ENCODE results near the gene LIMS1.
"Not testable (repeated sequence)": the region's sequence is repeated elsewhere in the genome, so short reads cannot be mapped to it uniquely, and the experiment has no call there.

DNA sequence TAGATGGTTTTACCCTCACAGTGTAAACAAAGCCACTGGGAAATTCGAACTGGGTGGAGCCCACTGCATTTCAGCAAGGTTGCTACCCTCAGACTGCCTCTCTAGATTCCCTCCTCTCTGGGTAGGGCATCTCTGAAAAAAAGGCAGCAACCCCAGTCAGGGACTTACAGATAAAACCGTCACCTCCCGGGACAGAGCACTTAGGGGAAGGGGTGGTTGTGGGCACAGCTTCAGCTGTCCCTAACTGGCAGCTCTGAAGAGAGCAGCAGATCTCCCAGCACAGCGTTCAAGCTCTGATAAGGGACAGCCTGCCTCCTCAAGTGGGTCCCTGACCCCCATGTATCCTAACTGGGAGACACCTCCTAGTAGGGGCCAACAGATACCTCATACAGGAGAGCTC is 109.6 kb downstream of the LIMS1 start:
- TF ChIP-seq, protein P1, sequence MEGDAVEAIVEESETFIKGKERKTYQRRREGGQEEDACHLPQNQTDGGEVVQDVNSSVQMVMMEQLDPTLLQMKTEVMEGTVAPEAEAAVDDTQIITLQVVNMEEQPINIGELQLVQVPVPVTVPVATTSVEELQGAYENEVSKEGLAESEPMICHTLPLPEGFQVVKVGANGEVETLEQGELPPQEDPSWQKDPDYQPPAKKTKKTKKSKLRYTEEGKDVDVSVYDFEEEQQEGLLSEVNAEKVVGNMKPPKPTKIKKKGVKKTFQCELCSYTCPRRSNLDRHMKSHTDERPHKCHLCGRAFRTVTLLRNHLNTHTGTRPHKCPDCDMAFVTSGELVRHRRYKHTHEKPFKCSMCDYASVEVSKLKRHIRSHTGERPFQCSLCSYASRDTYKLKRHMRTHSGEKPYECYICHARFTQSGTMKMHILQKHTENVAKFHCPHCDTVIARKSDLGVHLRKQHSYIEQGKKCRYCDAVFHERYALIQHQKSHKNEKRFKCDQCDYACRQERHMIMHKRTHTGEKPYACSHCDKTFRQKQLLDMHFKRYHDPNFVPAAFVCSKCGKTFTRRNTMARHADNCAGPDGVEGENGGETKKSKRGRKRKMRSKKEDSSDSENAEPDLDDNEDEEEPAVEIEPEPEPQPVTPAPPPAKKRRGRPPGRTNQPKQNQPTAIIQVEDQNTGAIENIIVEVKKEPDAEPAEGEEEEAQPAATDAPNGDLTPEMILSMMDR (IDR thresholded peaks at IDR 0.05; ENCODE audit: low read depth, low read length), result not testable (repeated sequence)
- TF ChIP-seq EZH2phosphoT487 (IDR thresholded peaks at IDR 0.05; ENCODE audit: low read depth), result not testable (repeated sequence)
